ENCODE results near the gene AIM2.
"Not testable (repeated sequence)": the region's sequence is repeated elsewhere in the genome, so short reads cannot be mapped to it uniquely, and the experiment has no call there.

Gene AIM2

GRCh38 chr1:159076438-159077119, at the start of gene AIM2:
TSS of gene AIM2 (minus strand) at chr1:159076766. CDS start at chr1:159073499, 3,267 bp downstream.
- peak; percentile 59 for DNase-seq (ENCODE audit: low spot score)
- TF ChIP-seq, protein P1, sequence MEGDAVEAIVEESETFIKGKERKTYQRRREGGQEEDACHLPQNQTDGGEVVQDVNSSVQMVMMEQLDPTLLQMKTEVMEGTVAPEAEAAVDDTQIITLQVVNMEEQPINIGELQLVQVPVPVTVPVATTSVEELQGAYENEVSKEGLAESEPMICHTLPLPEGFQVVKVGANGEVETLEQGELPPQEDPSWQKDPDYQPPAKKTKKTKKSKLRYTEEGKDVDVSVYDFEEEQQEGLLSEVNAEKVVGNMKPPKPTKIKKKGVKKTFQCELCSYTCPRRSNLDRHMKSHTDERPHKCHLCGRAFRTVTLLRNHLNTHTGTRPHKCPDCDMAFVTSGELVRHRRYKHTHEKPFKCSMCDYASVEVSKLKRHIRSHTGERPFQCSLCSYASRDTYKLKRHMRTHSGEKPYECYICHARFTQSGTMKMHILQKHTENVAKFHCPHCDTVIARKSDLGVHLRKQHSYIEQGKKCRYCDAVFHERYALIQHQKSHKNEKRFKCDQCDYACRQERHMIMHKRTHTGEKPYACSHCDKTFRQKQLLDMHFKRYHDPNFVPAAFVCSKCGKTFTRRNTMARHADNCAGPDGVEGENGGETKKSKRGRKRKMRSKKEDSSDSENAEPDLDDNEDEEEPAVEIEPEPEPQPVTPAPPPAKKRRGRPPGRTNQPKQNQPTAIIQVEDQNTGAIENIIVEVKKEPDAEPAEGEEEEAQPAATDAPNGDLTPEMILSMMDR (IDR thresholded peaks at IDR 0.05; ENCODE audit: extremely low read depth, insufficient read depth, missing control alignments) = no peak
- in situ Hi-C loops (cut with MboI; ENCODE audit: low pct_unique_long_range_greater_than_20kb, low sequenced_read_pairs, unreplicated experiment) = loop anchor here (25.0 kb wide), 1 partner anchor 564 kb away; no protein-coding TSS in a partner anchor

DNA sequence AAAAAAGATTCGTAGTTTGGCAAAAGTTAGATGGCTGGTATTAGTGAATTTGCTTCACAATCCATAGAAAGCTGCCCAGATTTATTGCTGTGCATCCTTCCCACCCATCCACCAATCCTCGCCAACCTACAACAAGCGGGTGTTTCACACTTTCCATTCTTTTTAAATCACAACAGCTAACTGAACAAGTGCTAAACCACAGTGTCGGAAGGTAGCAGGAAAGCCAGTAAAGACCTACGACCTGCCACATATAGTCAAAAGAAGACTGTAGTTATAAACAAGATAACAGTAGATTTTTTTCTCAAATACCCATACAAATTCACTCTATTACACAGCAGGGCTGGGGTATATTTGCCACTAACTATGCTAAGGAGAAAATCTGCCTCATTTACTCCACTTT, 47.0 kb upstream of the AIM2 start:
- TF ChIP-seq, protein P1 (IDR thresholded peaks at IDR 0.05; ENCODE audit: extremely low read depth, insufficient read depth, missing control alignments) = no peak
- in situ Hi-C loops (cut with MboI; ENCODE audit: low pct_unique_long_range_greater_than_20kb, low sequenced_read_pairs, unreplicated experiment) = no loop called here
- DNase-seq (ENCODE audit: low spot score) = no peak

GRCh38 chr1:159122005-159122621, 45.5 kb upstream of the AIM2 start:
- TF ChIP-seq, protein P1 (IDR thresholded peaks at IDR 0.05; ENCODE audit: extremely low read depth, insufficient read depth, missing control alignments) = no peak
- peak; percentile 45 for DNase-seq (ENCODE audit: low spot score)
- in situ Hi-C loops (cut with MboI; ENCODE audit: low pct_unique_long_range_greater_than_20kb, low sequenced_read_pairs, unreplicated experiment) = no loop called here

DNA sequence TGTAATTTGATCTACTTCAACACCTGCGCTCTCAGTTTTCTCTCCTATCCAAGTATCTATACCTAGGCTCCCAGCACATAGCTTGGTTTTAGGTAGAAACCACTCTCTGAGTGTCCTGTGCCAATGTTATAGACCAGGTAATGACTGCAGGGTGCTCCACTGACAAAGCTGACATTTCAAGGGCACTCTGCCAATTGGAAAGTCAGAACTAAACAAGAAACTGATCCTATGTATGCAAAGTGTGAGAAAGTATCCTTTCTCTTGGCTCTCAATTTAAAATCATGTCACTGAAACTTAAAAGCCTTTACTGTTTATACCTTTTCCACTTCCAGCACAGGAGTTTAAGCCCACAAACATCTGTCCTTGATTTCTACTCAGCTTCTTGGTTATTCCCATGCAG, 45.0 kb upstream of the AIM2 start:
- TF ChIP-seq, protein P1 (IDR thresholded peaks at IDR 0.05; ENCODE audit: extremely low read depth, insufficient read depth, missing control alignments) = no peak
- no peak for DNase-seq (ENCODE audit: low spot score)
- in situ Hi-C loops (cut with MboI; ENCODE audit: low pct_unique_long_range_greater_than_20kb, low sequenced_read_pairs, unreplicated experiment) = no loop called here

DNA sequence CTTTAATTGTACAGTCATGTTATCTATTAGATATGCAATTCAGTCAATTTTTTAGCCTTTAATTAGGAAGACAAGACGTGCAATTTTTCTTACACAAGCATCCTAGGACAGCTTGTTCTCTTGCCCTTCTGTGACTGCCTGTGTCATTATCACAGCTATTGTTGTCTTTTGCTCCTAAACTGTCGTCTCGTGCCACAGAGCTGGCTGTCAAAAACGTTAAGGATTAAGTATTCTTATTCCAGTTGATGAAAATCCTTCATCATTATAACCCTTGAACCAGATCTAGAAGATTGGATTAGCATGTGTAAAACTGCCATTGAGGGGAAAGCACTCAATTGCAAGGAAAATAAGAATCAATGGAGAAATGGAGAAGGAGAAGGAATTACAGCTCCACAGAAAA, 43.8 kb upstream of the AIM2 start:
- in situ Hi-C loops (cut with MboI; ENCODE audit: low pct_unique_long_range_greater_than_20kb, low sequenced_read_pairs, unreplicated experiment) = no loop called here
- TF ChIP-seq, protein P1 (IDR thresholded peaks at IDR 0.05; ENCODE audit: extremely low read depth, insufficient read depth, missing control alignments) = no peak
- DNase-seq (ENCODE audit: low spot score) = no peak

GRCh38 chr1:159113596-159114433, 37.2 kb upstream of the AIM2 start:
- TF ChIP-seq, protein P1 (IDR thresholded peaks at IDR 0.05; ENCODE audit: extremely low read depth, insufficient read depth, missing control alignments) = no peak
- DNase-seq (ENCODE audit: low spot score) = no peak
- in situ Hi-C loops (cut with MboI; ENCODE audit: low pct_unique_long_range_greater_than_20kb, low sequenced_read_pairs, unreplicated experiment) = no loop called here

GRCh38 chr1:159103021-159103420, 26.5 kb upstream of the AIM2 start:
- in situ Hi-C loops (cut with MboI; ENCODE audit: low pct_unique_long_range_greater_than_20kb, low sequenced_read_pairs, unreplicated experiment); DNase-seq (ENCODE audit: low spot score): not testable (repeated sequence)

All from GM13977 (cell line).